Subcutaneous adipose tissue (tissue), 4 donors: ENCODE data around the gene GAB1. TPM values are rescaled to one million over a fixed set of nuclear protein-coding genes. Genes with fewer than 3 reads are reported as not detected.

Experiments
- total RNA-seq, 4 donors: library from RNA; depleted of rRNA; stranded (reverse); fragments of >200 nt; gene quantifications; one replicate each; pipeline ENCODE4 v1.1.0, GENCODE V29; 2016
- TF ChIP-seq, protein P1 (sequence below): fragments of 450-650 bp; IDR thresholded peaks from one replicate; pipeline ENCODE4 v1.5.1; 2016; ENCODE audit warnings: low read depth, mild to moderate bottlenecking, control low read depth, antibody characterized with exemption, moderate library complexity

The GAB1 gene
- total RNA-seq, 4 donors from 2014 or later, result 21.8 to 41.3 (median 31.7) TPM

- TF ChIP-seq, protein P1, sequence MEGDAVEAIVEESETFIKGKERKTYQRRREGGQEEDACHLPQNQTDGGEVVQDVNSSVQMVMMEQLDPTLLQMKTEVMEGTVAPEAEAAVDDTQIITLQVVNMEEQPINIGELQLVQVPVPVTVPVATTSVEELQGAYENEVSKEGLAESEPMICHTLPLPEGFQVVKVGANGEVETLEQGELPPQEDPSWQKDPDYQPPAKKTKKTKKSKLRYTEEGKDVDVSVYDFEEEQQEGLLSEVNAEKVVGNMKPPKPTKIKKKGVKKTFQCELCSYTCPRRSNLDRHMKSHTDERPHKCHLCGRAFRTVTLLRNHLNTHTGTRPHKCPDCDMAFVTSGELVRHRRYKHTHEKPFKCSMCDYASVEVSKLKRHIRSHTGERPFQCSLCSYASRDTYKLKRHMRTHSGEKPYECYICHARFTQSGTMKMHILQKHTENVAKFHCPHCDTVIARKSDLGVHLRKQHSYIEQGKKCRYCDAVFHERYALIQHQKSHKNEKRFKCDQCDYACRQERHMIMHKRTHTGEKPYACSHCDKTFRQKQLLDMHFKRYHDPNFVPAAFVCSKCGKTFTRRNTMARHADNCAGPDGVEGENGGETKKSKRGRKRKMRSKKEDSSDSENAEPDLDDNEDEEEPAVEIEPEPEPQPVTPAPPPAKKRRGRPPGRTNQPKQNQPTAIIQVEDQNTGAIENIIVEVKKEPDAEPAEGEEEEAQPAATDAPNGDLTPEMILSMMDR, result no peak
Observed at GRCh38 chr4:143381189-143382118, 44.8 kb downstream of the GAB1 start.

- TF ChIP-seq, protein P1, result no peak
Observed at GRCh38 chr4:143382596-143382995, 45.9 kb downstream of the GAB1 start.

GRCh38 chr4:143383005-143383574 is 46.4 kb downstream of the GAB1 start:
- TF ChIP-seq, protein P1, result no peak

GRCh38 chr4:143384381-143384994 is 47.8 kb downstream of the GAB1 start:
- TF ChIP-seq, protein P1, result no peak

GRCh38 chr4:143386812-143387211 is 50.1 kb downstream of the GAB1 start:
- TF ChIP-seq, protein P1, result no peak

DNA sequence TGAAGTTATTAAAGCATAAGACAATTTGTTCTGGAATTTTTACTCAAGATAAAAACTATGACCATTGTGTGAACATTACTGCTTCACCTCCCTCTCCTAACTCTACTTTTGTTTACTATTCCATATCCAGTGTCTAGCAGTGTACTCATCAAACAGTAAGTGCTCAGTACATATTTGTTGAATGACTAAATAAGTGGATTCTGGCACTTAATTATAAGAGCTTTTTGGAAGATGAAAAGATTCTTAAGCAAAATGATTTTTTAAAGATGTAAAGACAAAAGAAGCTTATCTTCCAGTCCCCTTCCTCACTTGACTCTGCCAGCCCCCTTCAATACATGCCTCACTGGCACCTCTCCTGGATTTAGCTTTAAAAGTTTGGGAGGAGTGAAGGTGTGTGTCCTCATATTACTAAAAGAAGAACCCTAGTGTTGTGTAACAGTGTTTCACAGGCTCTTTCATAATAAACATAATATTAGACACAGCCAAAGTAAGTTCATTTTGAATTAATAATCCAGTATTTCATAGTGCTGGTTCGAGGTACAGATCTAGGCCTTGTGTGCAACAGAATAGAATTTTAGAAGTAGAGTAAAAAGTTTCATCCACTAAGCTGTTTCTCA is 53.0 kb downstream of the GAB1 start:
- TF ChIP-seq, protein P1, result no peak
